ENCODE results near the gene PRSS53.
"Not testable (repeated sequence)": the region's sequence is repeated elsewhere in the genome, so short reads cannot be mapped to it uniquely, and the experiment has no call there.

PRSS53 gene

DNA sequence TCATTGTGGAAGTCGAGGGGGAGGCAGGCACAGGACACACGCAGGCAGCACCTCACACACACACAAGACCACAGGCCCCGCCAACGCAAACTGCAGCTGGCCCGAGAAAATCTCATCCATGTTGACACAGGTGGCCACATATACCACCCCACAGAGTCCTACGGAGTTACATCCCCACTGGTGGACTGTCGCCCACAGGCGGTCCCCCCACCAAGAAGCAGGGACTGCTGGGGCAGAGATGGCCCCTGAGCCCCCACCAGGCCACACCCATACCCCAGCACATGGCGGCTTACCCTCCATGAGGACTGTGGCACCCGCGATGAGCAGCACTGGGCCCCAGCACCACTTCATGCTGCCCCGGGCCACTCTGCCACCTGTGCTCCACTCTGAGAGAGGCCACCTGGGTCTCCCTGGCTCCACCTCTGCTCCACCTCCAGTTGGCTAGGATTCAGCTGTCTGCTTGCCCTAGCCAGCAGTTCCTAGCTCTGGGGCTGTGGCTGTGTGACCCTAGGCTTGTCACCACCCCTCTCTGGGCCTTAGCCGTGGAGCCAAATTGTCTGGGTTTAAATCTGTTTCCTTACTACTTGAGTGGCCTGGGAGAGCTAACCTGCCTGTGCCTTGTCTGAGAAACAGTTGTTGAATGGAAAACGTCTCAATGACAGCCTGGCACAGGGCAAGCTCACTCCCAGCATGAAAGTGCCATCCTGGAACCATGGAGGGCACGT, at the start of gene PRSS53:
Gene PRSS53 (minus strand): TSS at position 485 of the 725 bp plus-strand sequence. CDS start 134 bp downstream, at position 351.
- DNase-seq, result no peak

DNA sequence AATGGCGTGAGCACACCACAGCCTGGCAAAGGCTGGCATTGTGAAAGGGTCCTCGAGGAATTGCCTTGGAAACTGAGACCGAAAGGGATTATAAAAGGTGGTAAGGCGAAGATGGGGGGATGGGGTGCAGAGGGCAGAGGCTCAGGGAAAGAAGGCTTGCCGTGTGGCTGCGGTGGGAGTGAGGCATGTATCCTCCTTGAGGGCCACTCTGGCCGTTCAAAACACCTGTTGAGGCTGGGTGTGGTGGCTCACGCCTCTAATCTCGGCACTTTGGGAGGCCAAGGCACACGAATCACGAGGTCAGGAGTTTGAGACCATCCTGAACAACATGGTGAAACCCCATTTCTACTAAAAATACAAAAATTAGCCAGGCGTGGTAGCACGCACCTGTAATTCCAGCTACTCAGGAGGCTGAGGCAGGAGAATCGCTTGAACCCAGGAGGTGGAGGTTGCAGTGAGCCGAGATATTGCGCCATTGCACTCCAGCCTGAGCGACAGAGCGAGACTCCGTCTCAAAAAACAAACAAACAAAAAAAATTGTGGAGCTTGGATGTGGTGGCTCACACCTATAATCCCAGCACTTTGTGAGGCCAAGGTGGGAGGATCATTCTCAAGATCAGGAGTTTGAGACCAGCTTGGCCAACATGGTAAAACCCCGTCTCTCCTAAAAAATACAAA, 48.2 kb upstream of the PRSS53 start:
- DNase-seq, result not testable (repeated sequence)

DNA sequence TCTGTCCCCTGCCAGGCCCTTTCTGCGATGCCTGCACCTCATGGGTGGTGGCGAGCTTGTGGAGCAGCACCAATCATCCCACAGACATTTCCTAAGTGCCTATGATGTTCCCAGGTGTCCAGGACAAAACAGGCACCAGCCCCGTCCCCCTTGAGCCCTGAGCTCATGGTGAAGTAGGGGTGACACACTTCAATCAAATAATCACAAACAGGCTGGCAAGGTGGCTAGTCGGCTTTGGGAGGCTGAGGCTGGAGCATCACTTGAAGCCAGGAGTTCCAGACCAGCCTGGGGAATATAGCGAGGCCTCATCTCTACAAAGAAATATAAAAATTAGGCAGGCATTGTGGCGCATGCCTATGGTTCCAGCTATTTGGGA, 47.5 kb upstream of the PRSS53 start:
- DNase-seq, result no peak

GRCh38 chr16:31135535-31136286, 47.0 kb upstream of the PRSS53 start, which contains the start of gene PRSS8:
PRSS8 (minus strand) TSS chr16:31135727; CDS start chr16:31135498, 229 bp downstream.
- no peak for DNase-seq

- DNase-seq, result no peak
Measured at GRCh38 chr16:31134625-31135534, 46.1 kb upstream of the PRSS53 start.

GRCh38 chr16:31134091-31134571, 45.4 kb upstream of the PRSS53 start:
- no peak for DNase-seq

- DNase-seq, result no peak
Measured at GRCh38 chr16:31133046-31133501, 44.3 kb upstream of the PRSS53 start.

GRCh38 chr16:31132303-31132979, 43.7 kb upstream of the PRSS53 start:
- DNase-seq, result no peak

DNA sequence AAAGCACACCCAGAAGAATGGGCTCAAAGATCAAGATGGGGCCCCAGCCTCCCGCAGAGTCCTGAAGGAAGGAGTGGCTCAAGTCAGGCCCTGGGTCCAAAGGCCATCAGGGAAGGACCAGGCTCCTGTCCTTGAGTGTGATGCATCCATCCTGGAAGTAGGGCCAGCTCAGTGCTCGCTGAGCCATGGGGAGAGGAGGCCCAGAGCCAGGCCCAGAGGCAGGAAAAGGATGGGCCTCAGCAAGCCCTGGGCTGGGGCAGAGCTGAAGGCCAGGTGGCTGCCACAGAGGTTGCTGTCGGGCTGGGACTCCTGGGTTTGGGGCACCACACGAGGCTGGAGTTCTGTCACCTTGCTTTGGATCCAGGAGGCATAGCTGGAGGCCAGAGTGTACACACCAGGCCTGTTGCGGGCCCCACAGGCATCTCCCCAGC, 43.1 kb upstream of the PRSS53 start:
- DNase-seq, result no peak

- no peak for DNase-seq
Measured at GRCh38 chr16:31131416-31131815, 42.7 kb upstream of the PRSS53 start.

- peak; percentile 89 for DNase-seq
Measured at GRCh38 chr16:31130899-31131298, 42.2 kb upstream of the PRSS53 start.

DNA sequence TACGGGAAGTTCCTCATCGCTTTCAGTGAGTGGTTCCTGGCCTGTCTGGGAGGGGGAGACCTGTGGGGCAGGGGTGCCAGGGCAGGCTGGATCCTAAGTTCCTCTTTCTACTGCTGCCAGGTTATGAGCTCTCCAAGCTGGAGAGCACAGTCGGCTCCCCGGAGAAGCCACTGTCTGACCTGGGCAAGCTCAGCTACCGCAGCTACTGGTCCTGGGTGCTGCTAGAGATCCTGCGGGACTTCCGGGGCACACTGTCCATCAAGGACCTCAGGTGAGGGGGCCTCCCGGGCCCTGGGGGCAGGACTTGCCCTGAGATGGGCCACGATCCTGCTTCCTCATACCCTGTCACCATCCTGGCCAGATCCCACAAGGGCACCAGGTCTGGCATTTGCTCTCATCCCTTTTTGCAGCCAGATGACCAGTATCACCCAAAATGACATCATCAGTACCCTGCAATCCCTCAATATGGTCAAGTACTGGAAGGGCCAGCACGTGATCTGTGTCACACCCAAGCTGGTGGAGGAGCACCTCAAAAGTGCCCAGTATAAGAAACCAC, 41.7 kb upstream of the PRSS53 start:
- no peak for DNase-seq

GRCh38 chr16:31129568-31130335, 41.0 kb upstream of the PRSS53 start:
- DNase-seq, result no peak

GRCh38 chr16:31128711-31129567, 40.2 kb upstream of the PRSS53 start:
- DNase-seq, result no peak

DNA sequence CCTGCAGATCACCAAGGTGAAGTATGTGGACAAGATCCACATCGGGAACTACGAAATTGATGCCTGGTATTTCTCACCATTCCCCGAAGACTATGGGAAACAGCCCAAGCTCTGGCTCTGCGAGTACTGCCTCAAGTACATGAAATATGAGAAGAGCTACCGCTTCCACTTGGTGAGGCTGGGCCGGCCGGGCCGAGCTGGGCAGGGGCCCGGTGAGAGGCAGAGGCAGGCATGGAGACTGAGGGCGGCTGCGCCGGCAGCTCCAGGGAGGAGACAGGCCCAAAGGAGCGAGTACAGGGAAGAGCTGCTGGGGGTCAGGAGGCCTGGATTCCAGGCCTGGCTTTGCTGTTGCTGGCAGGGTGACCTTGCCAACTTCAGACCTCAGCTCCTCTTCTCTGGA, 38.4 kb upstream of the PRSS53 start:
- no peak for DNase-seq

GRCh38 chr16:31125844-31126243, 37.1 kb upstream of the PRSS53 start:
- DNase-seq, result no peak

DNA sequence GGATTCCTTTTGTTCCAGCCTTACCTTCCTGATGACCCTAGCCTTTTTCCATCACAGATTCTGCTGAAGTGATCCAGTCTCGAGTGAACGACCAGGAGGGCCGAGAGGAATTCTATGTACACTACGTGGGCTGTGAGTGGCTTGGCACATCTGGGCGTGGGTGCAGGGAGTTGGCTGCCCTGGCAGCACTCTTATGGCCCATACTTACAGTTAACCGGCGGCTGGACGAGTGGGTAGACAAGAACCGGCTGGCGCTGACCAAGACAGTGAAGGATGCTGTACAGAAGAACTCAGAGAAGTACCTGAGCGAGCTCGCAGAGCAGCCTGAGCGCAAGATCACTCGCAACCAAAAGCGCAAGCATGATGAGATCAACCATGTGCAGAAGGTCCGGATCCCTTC, 31.4 kb upstream of the PRSS53 start:
- DNase-seq, result no peak

GRCh38 chr16:31118223-31119155, 29.7 kb upstream of the PRSS53 start:
- DNase-seq, result no peak

Data from NCI-H510A treated with DMSO at 0.1 percent for 48 hours (cell line).